Upper lobe of left lung (tissue), 6 donors: ENCODE data around the gene CSNK1A1. TPM values are rescaled to one million over a fixed set of nuclear protein-coding genes. Genes with fewer than 3 reads are reported as not detected.
A peak's percentile ranks its signal among the peaks of the same experiment; 100 is the strongest.

Source experiments
- ATAC-seq, 2 donors: fragments of 200-7000 bp; cut with Tn5 transposase; one replicate each; pipeline ENCODE4 v1.9.1; 2022; ENCODE audit warnings: mild to moderate bottlenecking in 2 of 2, moderate library complexity in 2 of 2; ENCODE audit not compliant: low FRiP score in 2 of 2
- DNase-seq, 2 donors: peaks; one replicate each; pipeline ENCODE4 v3.0.0-alpha.2; 2019 to 2020
- H3K27ac ChIP-seq, 4 donors: fragments of 200-600 bp; sonication (generic); one replicate each; pipeline ENCODE4 v1.5.1; 2016 to 2019
- H3K27me3 ChIP-seq, 4 donors: fragments of 200-600 bp; sonication (generic); one replicate each; pipeline ENCODE4 v1.5.1; 2017 to 2019
- H3K36me3 ChIP-seq, 4 donors: fragments of 200-600 bp; sonication (generic); one replicate each; pipeline ENCODE4 v1.5.1; 2016 to 2019
- H3K4me1 ChIP-seq, 4 donors: fragments of 200-600 bp; sonication (generic); one replicate each; pipeline ENCODE4 v1.5.1; 2018 to 2019
- H3K4me3 ChIP-seq, 4 donors: fragments of 200-600 bp; sonication (generic); one replicate each; pipeline ENCODE4 v1.5.1; 2017 to 2019; ENCODE audit warnings: mild to moderate bottlenecking in 2 of 4, moderate library complexity in 1 of 4
- H3K9me3 ChIP-seq, 4 donors: fragments of 200-600 bp; sonication (generic); one replicate each; pipeline ENCODE4 v1.5.1; 2018 to 2019
- CTCF ChIP-seq, 6 experiments: fragments of 450-650 bp in 4 of 6; fragments of 200-600 bp in 2 of 6; sonication (generic) in 2 of 6; IDR thresholded peaks; one replicate each; pipeline ENCODE4 v1.5.1; 2016 to 2019; ENCODE audit warnings: antibody characterized with exemption in 6 of 6
- EP300 ChIP-seq, 4 donors: sonication (generic); formaldehyde crosslinking; IDR thresholded peaks; one replicate each; pipeline ENCODE4 v1.5.1; 2017; ENCODE audit warnings: antibody characterized with exemption in 4 of 4, control low read depth in 2 of 4
- POLR2A ChIP-seq, 4 donors: fragments of 450-650 bp; IDR thresholded peaks; one replicate each; pipeline ENCODE4 v1.5.1; 2016 to 2017; ENCODE audit warnings: antibody characterized with exemption in 4 of 4, mild to moderate bottlenecking in 2 of 4
- POLR2AphosphoS5 ChIP-seq, 2 donors: sonication (generic); formaldehyde crosslinking; IDR thresholded peaks; one replicate each; pipeline ENCODE4 v1.5.1; 2017; ENCODE audit warnings: antibody characterized with exemption in 2 of 2
- WGBS, 2 donors: methylation state at CpG; one replicate each; pipeline ENCODE4 v1.1.5; 2017 to 2018; 5-methylcytosine and 5-hydroxymethylcytosine counted together
- total RNA-seq, 6 donors: library from RNA; depleted of rRNA in 4 of 6; stranded (reverse); fragments of >200 nt in 4 of 6; gene quantifications; one replicate each; pipeline versions ENCODE4 v1.1.0 to v1.2.1, GENCODE V29; 2016 to 2021
- donor health status: DM: no; HTN: no; CAD: no; lungs with moderate emphysema.
- donor health status: DM: no; HTN: yes; CAD: no; lungs with severe emphysema.

CSNK1A1 gene
- total RNA-seq, 6 donors from 2014 or later, result 153 to 215 (median 202) TPM

DNA sequence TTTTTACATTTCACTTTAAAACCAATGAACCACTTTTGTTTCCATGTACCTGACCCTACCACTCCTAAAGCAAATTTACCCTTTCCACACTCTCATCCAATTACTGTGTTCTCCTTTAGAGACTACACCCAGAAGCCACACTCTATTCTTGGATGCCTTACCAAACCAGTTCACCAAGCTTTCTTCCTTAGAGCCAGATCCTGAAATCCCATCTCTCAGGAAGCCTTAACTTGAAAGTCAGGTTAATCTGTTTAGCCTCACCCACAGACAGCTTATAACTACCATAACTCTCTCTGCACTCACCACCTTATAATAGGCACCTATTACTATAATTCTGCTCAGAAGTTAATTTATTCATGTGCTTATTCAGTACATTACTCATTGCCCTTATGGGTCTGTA lies 4.3 kb downstream of the CSNK1A1 start:
- Histone ChIP-seq H3K36me3 (peaks cover 0 to 60% (median 14%) of the 10 kb centered on the region in 4 donors), H3K9me3 (no peaks in the 10 kb centered on the region), H3K27ac (peak overlapping the region in 1 of 4 donors; percentile 38), H3K4me1 (peaks cover 58 to 75% (median 64%) of the 10 kb centered on the region in 4 donors), H3K27me3 (no peaks in the 10 kb centered on the region), H3K4me3 (no peak overlapping the region)
- ATAC-seq (no peak), DNase-seq (no peak)
- TF ChIP-seq EP300 (IDR thresholded peaks at IDR 0.05) (no peak), POLR2AphosphoS5 (IDR thresholded peaks at IDR 0.05) (peak in 1 of 2 donors; percentile 34), CTCF (IDR thresholded peaks at IDR 0.05) (no peak), POLR2A (IDR thresholded peaks at IDR 0.05) (no peak)

GRCh38 chr5:149545327-149545726 lies 5.9 kb downstream of the CSNK1A1 start:
- TF ChIP-seq CTCF (IDR thresholded peaks at IDR 0.05) (no peak), EP300 (IDR thresholded peaks at IDR 0.05) (no peak), POLR2A (IDR thresholded peaks at IDR 0.05) (no peak), POLR2AphosphoS5 (IDR thresholded peaks at IDR 0.05) (no peak)
- Histone ChIP-seq H3K9me3 (no peaks in the 10 kb centered on the region), H3K27me3 (no peaks in the 10 kb centered on the region), H3K4me1 (peaks cover 65 to 82% (median 76%) of the 10 kb centered on the region in 4 donors), H3K36me3 (peaks cover 0 to 68% (median 14%) of the 10 kb centered on the region in 4 donors), H3K27ac (peak overlapping the region in 2 of 4 donors; percentile 10 to 17), H3K4me3 (no peak overlapping the region)
- ATAC-seq (no peak), DNase-seq (no peak)
- 81 to 84% methylated on average over 4 to 6 of the region's 6 CpGs for WGBS, 2 donors

- Histone ChIP-seq H3K9me3 (no peaks in the 10 kb centered on the region), H3K4me3 (no peak overlapping the region), H3K36me3 (peaks cover 0 to 62% (median 14%) of the 10 kb centered on the region in 4 donors), H3K27ac (peak overlapping the region in 2 of 4 donors; percentile 47 to 61), H3K27me3 (no peaks in the 10 kb centered on the region), H3K4me1 (peaks cover 78 to 90% (median 85%) of the 10 kb centered on the region in 4 donors)
- peak in 1 of 2 donors; percentile 65 for ATAC-seq
- TF ChIP-seq EP300 (IDR thresholded peaks at IDR 0.05), result no peak
- TF ChIP-seq POLR2AphosphoS5 (IDR thresholded peaks at IDR 0.05), result no peak
- no peak for TF ChIP-seq POLR2A (IDR thresholded peaks at IDR 0.05)
- TF ChIP-seq CTCF (IDR thresholded peaks at IDR 0.05), result no peak
- DNase-seq, result no peak
- 52% methylated on average over 3 of the region's 3 CpGs for WGBS, 2 donors
Measured at GRCh38 chr5:149544028-149544420, 7.2 kb downstream of the CSNK1A1 start.

DNA sequence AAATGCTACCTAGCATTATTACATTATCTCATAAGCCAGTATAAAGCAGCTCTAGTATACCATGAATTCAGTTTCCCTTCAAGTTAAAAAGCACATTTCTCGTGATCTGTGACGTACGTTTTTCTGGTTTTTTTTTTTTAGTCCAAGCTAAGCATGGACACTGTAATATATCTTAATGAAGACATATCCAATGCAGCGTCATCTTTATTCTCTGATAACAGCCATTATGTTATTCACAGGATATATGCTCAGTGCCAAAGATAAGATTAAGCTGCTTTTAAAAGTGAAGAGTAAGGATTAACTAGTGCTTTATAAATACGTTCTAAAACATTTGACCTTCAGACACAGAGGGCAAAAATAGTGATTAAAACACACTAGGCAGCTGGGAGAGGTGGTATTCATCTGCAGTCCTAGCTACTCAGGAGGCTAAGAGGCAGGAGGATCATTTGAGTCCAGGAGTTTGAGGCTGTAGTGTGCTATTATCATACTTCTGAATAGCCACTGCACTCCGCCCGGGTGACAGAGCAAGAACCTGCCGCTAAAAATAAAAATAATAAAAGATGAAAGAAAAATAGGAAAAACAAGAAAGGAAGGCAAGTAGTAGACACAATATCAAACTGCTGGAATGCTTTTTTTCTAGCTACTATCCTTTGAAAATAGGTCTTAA lies 7.7 kb downstream of the CSNK1A1 start:
- ATAC-seq, result no peak
- H3K4me3 ChIP-seq, result no peak overlapping the region
- no peak for DNase-seq
- TF ChIP-seq POLR2AphosphoS5 (IDR thresholded peaks at IDR 0.05), result no peak
- no peak for TF ChIP-seq EP300 (IDR thresholded peaks at IDR 0.05)
- no peak for TF ChIP-seq POLR2A (IDR thresholded peaks at IDR 0.05)
- TF ChIP-seq CTCF (IDR thresholded peaks at IDR 0.05), result no peak
- WGBS, 2 donors, result 40 to 42% methylated on average over 8 of the region's 8 CpGs
- peaks cover 76 to 85% (median 79%) of the 10 kb centered on the region in 4 donors for H3K4me1 ChIP-seq
- H3K27me3 ChIP-seq, result no peaks in the 10 kb centered on the region
- peaks cover under 1 to 62% (median 15%) of the 10 kb centered on the region in 4 donors for H3K36me3 ChIP-seq
- peak overlapping the region in 2 of 4 donors; percentile 47 to 61 for H3K27ac ChIP-seq
- no peaks in the 10 kb centered on the region for H3K9me3 ChIP-seq

DNA sequence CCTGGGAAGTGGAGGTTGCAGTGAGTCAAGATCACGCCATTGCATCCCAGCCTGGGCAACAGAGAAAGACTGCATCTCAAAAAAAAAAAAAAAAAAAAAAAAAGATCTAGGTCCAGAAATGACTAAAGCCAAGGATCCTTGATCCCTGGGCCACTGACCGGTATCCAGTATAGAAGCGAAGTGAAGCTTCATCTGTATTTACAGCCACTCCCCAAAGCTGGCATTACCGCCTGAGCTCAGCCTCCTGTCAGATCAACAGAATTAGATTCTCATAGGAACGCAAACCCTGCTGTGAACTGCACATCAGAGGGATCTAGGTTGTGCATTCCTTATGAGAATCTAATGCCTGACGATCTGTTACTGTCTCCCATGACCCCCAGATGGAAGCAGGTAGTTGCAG lies 9.3 kb downstream of the CSNK1A1 start:
- ATAC-seq (no peak), DNase-seq (no peak)
- Histone ChIP-seq H3K27me3 (no peaks in the 10 kb centered on the region), H3K27ac (no peak overlapping the region), H3K4me3 (no peak overlapping the region), H3K36me3 (peaks cover 4 to 56% (median 15%) of the 10 kb centered on the region in 4 donors), H3K9me3 (no peaks in the 10 kb centered on the region), H3K4me1 (peaks cover 68 to 77% (median 71%) of the 10 kb centered on the region in 4 donors)
- TF ChIP-seq POLR2A (IDR thresholded peaks at IDR 0.05), result no peak
- TF ChIP-seq EP300 (IDR thresholded peaks at IDR 0.05), result no peak
- TF ChIP-seq POLR2AphosphoS5 (IDR thresholded peaks at IDR 0.05), result no peak
- TF ChIP-seq CTCF (IDR thresholded peaks at IDR 0.05), result no peak
- WGBS, 2 donors, result 79 to 84% methylated on average over 6 of the region's 6 CpGs
